Endothelial cell of umbilical vein (primary cell): ENCODE results near the gene LPP.

Experiments used
- CTCF ChIP-seq, 2 donors: IDR thresholded peaks; 1 replicate in 1 of 2; 2 replicates in 1 of 2; pipeline ENCODE4 v1.5.1; 2011; ENCODE audit warnings: low read length in 2 of 2, mild to moderate bottlenecking in 2 of 2, moderate library complexity in 2 of 2, control low read depth in 1 of 2, inconsistent platforms in 1 of 2, low read depth in 1 of 2; ENCODE audit not compliant: insufficient read depth in 1 of 2; ENCODE audit errors: extremely low read depth in 1 of 2
- EZH2 ChIP-seq: IDR thresholded peaks from 2 replicates; pipeline ENCODE4 v1.6.1; 2012; ENCODE audit warnings: borderline replicate concordance, low read depth, mild to moderate bottlenecking, moderate library complexity, low read length, inconsistent platforms; ENCODE audit not compliant: severe bottlenecking
- FOS ChIP-seq: IDR thresholded peaks from 2 replicates; pipeline ENCODE4 v1.6.1; 2011; ENCODE audit warnings: mild to moderate bottlenecking, low read length, moderate library complexity, borderline replicate concordance; ENCODE audit not compliant: insufficient read depth
- GATA2 ChIP-seq: IDR thresholded peaks from 2 replicates; pipeline ENCODE4 v1.7.0; 2011; ENCODE audit warnings: low read depth, mild to moderate bottlenecking, moderate library complexity, mixed read lengths, low read length; ENCODE audit not compliant: insufficient read length, insufficient read depth
- MAX ChIP-seq: IDR thresholded peaks from 2 replicates; pipeline ENCODE4 v1.6.1; 2011; ENCODE audit not compliant: insufficient read depth, insufficient read length
- POLR2A ChIP-seq: IDR thresholded peaks from 2 replicates; pipeline ENCODE4 v1.6.1; 2012; ENCODE audit warnings: low read depth, mild to moderate bottlenecking, control low read depth, low read length
- POLR2AphosphoS5 ChIP-seq: IDR thresholded peaks from 2 replicates; pipeline ENCODE4 v1.6.1; 2012; ENCODE audit warnings: low read depth, mild to moderate bottlenecking, control low read depth, low read length, moderate library complexity; ENCODE audit not compliant: insufficient read depth

GRCh38 chr3:188867691-188868265 is 713.8 kb downstream of the LPP start:
- TF ChIP-seq CTCF (IDR thresholded peaks at IDR 0.05; ENCODE audit: extremely low read depth in 1 of 2, insufficient read depth in 1 of 2, low read depth in 1 of 2, low read length in 2 of 2) (no peak), POLR2A (no peak), POLR2AphosphoS5 (no peak), GATA2 (no peak), EZH2 (no peak), FOS (no peak), MAX (no peak)
